PC-3 (cell line): Measurements from ENCODE around the gene ATP5PF. TPM values are rescaled to one million over a fixed set of nuclear protein-coding genes. Genes with fewer than 3 reads are reported as not detected.

Experiments used
- ATAC-seq: fragments of 200-7000 bp; cut with Tn5 transposase; 2 replicates; pipeline ENCODE4 v1.9.1; 2020; ENCODE audit warnings: mild to moderate bottlenecking, moderate library complexity
- BruUV-seq: library from RNA; stranded (reverse); fragments of 400-500 nt; replicated peaks from 2 replicates; lab custom pipeline; 2021; lab: Mats Ljungman, UMichigan
- CTCF ChIA-PET: fragments of 300-600 bp; sonication (Branson Sonifier 250); formaldehyde crosslinking; loops from one replicate; lab custom pipeline; 2022; ENCODE audit warnings: antibody characterized with exemption; lab: Charles Lee
- POLR2A ChIA-PET: fragments of 300-600 bp; sonication (Branson Sonifier 250); formaldehyde crosslinking; loops from one replicate; lab custom pipeline; 2022; ENCODE audit warnings: antibody characterized with exemption; ENCODE audit not compliant: unreplicated experiment; lab: Charles Lee
- DNase-seq: peaks from one replicate; pipeline ENCODE4 v3.0.0-alpha.2; 2015
- H2AFZ ChIP-seq: fragments of 300-600 bp; sonication (generic); 2 replicates; pipeline ENCODE4 v1.6.0; 2016; ENCODE audit warnings: antibody characterized with exemption, low read length
- H3F3A ChIP-seq: fragments of 300-600 bp; sonication (generic); one replicate; pipeline ENCODE4 v1.6.0; 2017; ENCODE audit warnings: antibody characterized with exemption, low read length, control low read depth, mild to moderate bottlenecking; ENCODE audit not compliant: unreplicated experiment
- H3K27ac ChIP-seq: fragments of 300-600 bp; sonication (generic); 2 replicates; pipeline ENCODE4 v1.5.1; 2016; ENCODE audit warnings: mild to moderate bottlenecking, low read length
- H3K27me3 ChIP-seq: fragments of 300-600 bp; sonication (generic); 2 replicates; pipeline ENCODE4 v1.6.1; 2016; ENCODE audit warnings: low read length, mixed read lengths
- H3K36me3 ChIP-seq: fragments of 300-600 bp; sonication (generic); 2 replicates; pipeline ENCODE4 v1.6.1; 2016; ENCODE audit warnings: low read depth, mixed run types, low read length, mixed read lengths
- H3K4me1 ChIP-seq: fragments of 300-600 bp; sonication (generic); 2 replicates; pipeline ENCODE4 v1.5.1; 2016; ENCODE audit warnings: low read length; ENCODE audit not compliant: insufficient read depth
- H3K4me2 ChIP-seq: fragments of 300-600 bp; sonication (generic); 2 replicates; pipeline ENCODE4 v1.6.0; 2016; ENCODE audit warnings: low read length
- H3K4me3 ChIP-seq: fragments of 300-600 bp; sonication (generic); 2 replicates; pipeline ENCODE4 v1.5.1; 2016; ENCODE audit warnings: mild to moderate bottlenecking, low read length, mixed read lengths
- H3K79me2 ChIP-seq: fragments of 300-600 bp; sonication (generic); 2 replicates; pipeline ENCODE4 v1.6.1; 2017; ENCODE audit warnings: low read length, mixed read lengths
- H3K9ac ChIP-seq: fragments of 300-600 bp; sonication (generic); 2 replicates; pipeline ENCODE4 v1.6.0; 2016; ENCODE audit warnings: mild to moderate bottlenecking, low read length
- H3K9me2 ChIP-seq: fragments of 300-600 bp; sonication (generic); replicated peaks from 2 replicates; pipeline ENCODE4 v1.6.1; 2016; ENCODE audit warnings: mixed run types, low read length, mixed read lengths
- H3K9me3 ChIP-seq: fragments of 300-600 bp; sonication (generic); 2 replicates; pipeline ENCODE4 v1.6.1; 2016; ENCODE audit warnings: low read length, mixed read lengths
- H4K20me1 ChIP-seq: fragments of 300-600 bp; sonication (generic); 2 replicates; pipeline ENCODE4 v1.6.1; 2016; ENCODE audit warnings: low read length, mixed read lengths
- CTCF ChIP-seq: fragments of 300-600 bp; sonication (generic); conservative IDR thresholded peaks from 2 replicates; pipeline ENCODE4 v1.5.1; 2017; ENCODE audit warnings: antibody characterized with exemption, low read depth, mild to moderate bottlenecking, low read length
- EZH2 ChIP-seq: fragments of 300-600 bp; sonication (generic); IDR thresholded peaks from one replicate; pipeline ENCODE4 v1.6.1; 2017; ENCODE audit warnings: antibody characterized with exemption, mild to moderate bottlenecking, low read length; ENCODE audit not compliant: unreplicated experiment
- EZH2phosphoT487 ChIP-seq: fragments of 300-600 bp; sonication (generic); IDR thresholded peaks from 2 replicates; pipeline ENCODE4 v1.6.1; 2018; ENCODE audit warnings: mild to moderate bottlenecking, antibody characterized with exemption, low read length, borderline replicate concordance
- intact Hi-C: fragments of 100-400 bp; cut with micrococcal nuclease; formaldehyde crosslinking; loops from 2 replicates; pipeline ENCODE4 v1.9.0; 2023
- total RNA-seq: library from RNA; depleted of rRNA; stranded (reverse); fragments of >200 nt; gene quantifications from 2 replicates; pipeline ENCODE4 v1.2.3, GENCODE V29; 2014

ATP5PF gene
- total RNA-seq, 1 experiment from 2014 or later = 170 TPM

- ATAC-seq = no peak
- Histone ChIP-seq H3K4me2 (no peak overlapping the region), H3K9ac (no peak overlapping the region), H3K9me2 (no peaks in the 10 kb centered on the region), H3F3A (no peaks in the 10 kb centered on the region), H3K9me3 (no peaks in the 10 kb centered on the region), H4K20me1 (no peaks in the 10 kb centered on the region), H3K4me3 (no peak overlapping the region), H3K27me3 (no peaks in the 10 kb centered on the region), H3K36me3 (no peaks in the 10 kb centered on the region), H3K79me2 (no peaks in the 10 kb centered on the region), H3K4me1 (no peaks in the 10 kb centered on the region), H2AFZ (no peak overlapping the region), H3K27ac (no peak overlapping the region)
- ChIA-PET POLR2A (no interaction called here), CTCF (no interaction called here)
- DNase-seq = no peak
- BruUV-seq = no TSS peak
- TF ChIP-seq EZH2phosphoT487 (no peak), EZH2 (no peak), CTCF (no peak)
- intact Hi-C loops = no loop called here
These were observed 24.2 kb downstream of the ATP5PF start for GRCh38 chr21:25710550-25710949.

GRCh38 chr21:25709684-25710265, 24.9 kb downstream of the ATP5PF start:
- ChIA-PET POLR2A (no interaction called here), CTCF (no interaction called here)
- no peaks in the 10 kb centered on the region for H3K27me3 ChIP-seq
- no peak overlapping the region for H3K27ac ChIP-seq
- no TSS peak for BruUV-seq
- H3K9ac ChIP-seq = no peak overlapping the region
- peak; percentile 20; the same call in 1 of the 2 replicates for ATAC-seq
- TF ChIP-seq EZH2 = no peak
- no peak for TF ChIP-seq EZH2phosphoT487
- no peak for TF ChIP-seq CTCF
- no peaks in the 10 kb centered on the region for H3K9me3 ChIP-seq
- no peaks in the 10 kb centered on the region for H3K4me1 ChIP-seq
- no peaks in the 10 kb centered on the region for H3K9me2 ChIP-seq
- intact Hi-C loops = no loop called here
- no peaks in the 10 kb centered on the region for H3K79me2 ChIP-seq
- DNase-seq = no peak
- no peaks in the 10 kb centered on the region for H3K36me3 ChIP-seq
- H4K20me1 ChIP-seq = no peaks in the 10 kb centered on the region
- no peak overlapping the region for H3K4me2 ChIP-seq
- no peak overlapping the region for H2AFZ ChIP-seq
- H3K4me3 ChIP-seq = no peak overlapping the region
- no peaks in the 10 kb centered on the region for H3F3A ChIP-seq

GRCh38 chr21:25708467-25709065, 26.1 kb downstream of the ATP5PF start:
- Histone ChIP-seq H3K9ac (no peak overlapping the region), H3K4me3 (no peak overlapping the region), H3K9me3 (no peaks in the 10 kb centered on the region), H3K27me3 (no peaks in the 10 kb centered on the region), H3K9me2 (no peaks in the 10 kb centered on the region), H3K79me2 (no peaks in the 10 kb centered on the region), H3K4me2 (no peak overlapping the region), H4K20me1 (no peaks in the 10 kb centered on the region), H3K27ac (no peak overlapping the region), H3K4me1 (no peaks in the 10 kb centered on the region), H3F3A (no peaks in the 10 kb centered on the region), H2AFZ (0 out of 2 replicates have a peak overlapping the region, but pooled peaks have one; percentile 10), H3K36me3 (no peaks in the 10 kb centered on the region)
- DNase-seq = peak; percentile 65
- no peak for TF ChIP-seq EZH2phosphoT487
- no peak for TF ChIP-seq EZH2
- peak; percentile 88 for TF ChIP-seq CTCF
- no TSS peak for BruUV-seq
- ChIA-PET POLR2A (interaction anchor here (0.6 kb wide), 1 partner anchor 212 kb away, joined by 11 read pairs; no protein-coding TSS in a partner anchor), CTCF (no interaction called here)
- intact Hi-C loops = loop anchor here (1.0 kb wide), 1 partner anchor 100 kb away; no protein-coding TSS in a partner anchor
- peak; percentile 49 for ATAC-seq
